Stimulated activated CD8-positive, alpha-beta memory T cell treated with anti-CD3 and anti-CD28 coated beads, Interleukin-12 subunit alpha, Interleukin-12 subunit beta, amount 100 ng/mL, for 1 hour (primary cell): ENCODE measurements around the gene KRTAP20-1.

Source experiments
- DNase-seq: peaks from one replicate; pipeline ENCODE4 v3.0.0-alpha.2; 2020; ENCODE audit warnings: low read depth

The KRTAP20-1 gene, protein sequence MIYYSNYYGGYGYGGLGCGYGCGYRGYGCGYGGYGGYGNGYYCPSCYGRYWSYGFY

GRCh38 chr21:30616125-30616524 lies at the start of gene KRTAP20-1:
KRTAP20-1 (plus strand) TSS chr21:30616425; CDS start chr21:30616455, 30 bp downstream.
- no peak for DNase-seq

DNA sequence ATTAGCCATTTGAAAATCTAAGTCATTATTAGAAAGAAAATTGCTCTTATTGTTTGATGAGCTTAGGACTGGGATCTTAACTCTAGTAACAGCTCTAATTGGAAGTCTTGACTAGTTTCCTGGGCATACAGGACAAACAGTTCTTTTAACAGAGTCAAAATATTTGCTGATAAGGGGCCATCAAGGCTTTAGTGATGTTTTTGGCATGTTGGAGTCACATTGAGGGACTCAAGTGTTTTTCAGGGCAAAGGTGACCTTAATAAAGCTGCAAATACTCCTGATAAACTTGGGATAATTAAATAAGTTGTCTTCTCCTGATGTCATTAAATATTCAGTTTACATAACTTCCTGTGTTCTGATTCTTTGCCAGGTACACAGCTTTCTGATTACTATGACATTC lies 48.6 kb upstream of the KRTAP20-1 start:
- no peak for DNase-seq

DNA sequence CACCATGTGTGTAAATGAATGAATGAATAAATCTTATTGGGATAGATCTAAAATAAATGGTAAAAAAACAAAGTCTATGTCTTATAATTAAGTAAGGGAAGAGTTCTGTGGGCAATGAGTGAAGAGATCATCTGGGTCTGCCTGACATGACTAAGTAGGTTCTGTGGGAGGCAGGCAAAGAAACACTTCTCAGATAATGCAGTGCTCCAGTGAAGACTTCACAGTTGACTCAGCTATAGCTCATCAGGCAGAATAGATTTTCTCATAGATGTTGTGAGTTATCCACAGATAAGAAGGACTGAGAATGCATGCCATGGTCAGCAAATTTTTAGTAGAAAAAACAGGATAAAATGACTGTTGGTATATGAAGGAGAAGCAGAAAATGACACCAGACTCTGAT lies 38.5 kb upstream of the KRTAP20-1 start:
- DNase-seq = no peak

DNA sequence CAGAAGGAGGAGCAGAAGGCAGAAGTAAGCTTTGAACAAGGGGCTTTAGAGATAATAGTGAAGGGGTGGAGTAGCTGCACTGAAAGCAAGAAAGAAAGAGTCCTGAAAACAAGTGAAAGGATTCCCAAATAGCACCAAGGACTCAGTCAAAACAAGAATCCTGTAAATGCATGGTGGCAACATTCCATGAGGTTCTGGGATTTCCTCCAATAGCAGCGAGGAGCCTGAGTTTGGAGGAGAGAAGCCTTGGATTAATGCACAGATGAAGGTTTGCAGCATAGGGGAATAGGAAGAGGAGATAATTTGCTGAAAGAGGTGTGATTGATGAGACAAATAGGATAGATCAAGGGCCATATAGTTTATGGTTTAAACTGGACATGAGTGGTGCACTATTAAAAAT lies 36.9 kb upstream of the KRTAP20-1 start:
- DNase-seq = no peak

DNA sequence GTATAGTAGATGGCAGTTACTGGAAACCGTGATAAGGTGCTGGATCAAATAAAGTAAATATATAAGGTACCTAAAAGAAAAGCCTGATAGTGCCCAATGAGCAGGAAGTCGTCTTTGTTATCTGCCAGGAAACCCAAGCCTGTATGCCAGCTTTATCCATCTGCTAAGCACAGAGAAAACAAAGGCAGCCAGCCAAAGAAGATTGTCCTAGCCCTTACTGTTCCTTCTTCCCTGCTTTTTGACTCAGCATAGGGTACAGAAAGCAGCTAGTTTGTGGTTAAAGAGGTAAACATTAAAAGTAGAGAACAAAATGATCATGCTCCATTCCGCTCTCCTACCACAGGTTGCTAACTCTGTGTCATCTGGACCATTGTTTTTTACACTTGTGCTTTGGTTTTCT lies 36.1 kb upstream of the KRTAP20-1 start:
- no peak for DNase-seq

DNA sequence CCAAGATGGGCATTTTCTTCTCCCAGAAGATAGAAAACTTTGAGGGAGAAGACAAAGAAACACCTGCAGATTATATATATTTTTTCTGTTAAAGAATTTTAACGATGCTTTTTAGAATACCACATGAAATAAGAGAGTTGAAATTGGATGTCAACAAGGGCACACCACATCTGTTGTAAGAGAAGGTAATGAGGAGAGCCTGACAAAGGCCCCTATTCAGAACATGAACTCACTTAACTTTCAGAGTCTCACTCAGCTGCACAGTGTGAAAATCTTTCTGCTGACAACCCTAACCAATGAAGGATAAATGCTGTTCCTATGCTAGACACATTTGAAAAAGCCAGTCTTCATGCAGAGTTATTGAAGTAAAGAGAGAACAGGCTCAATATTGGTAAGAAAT lies 33.4 kb upstream of the KRTAP20-1 start:
- DNase-seq = no peak

GRCh38 chr21:30590297-30590696 lies 25.9 kb upstream of the KRTAP20-1 start, which contains the start of gene KRTAP22-2:
KRTAP22-2 (minus strand) TSS chr21:30590397.
- no peak for DNase-seq

DNA sequence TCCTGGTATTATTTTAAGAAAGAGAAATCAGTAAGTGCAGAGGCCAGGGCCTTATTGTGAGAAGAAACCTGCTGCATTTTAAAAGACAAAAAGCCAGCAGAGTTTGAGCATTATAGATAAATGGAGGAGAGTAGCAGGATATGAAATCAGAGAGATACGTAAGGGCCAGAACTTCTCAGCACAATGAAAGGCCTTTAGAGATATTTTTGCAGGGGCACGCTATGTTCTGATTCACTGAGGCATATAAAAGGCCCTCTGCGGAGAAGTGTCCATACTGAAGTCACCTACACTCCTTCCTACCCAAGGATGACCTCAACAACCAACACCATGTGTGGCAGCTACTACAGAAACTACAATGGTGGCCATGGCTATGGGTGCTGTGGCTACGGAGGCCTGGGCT lies 24.1 kb upstream of the KRTAP20-1 start, which contains the start of gene KRTAP6-3:
TSS of gene KRTAP6-3 (plus strand) at position 301 of the 400 bp plus-strand sequence. CDS start at position 307, 6 bp downstream.
- DNase-seq = no peak

- no peak for DNase-seq
Measured at GRCh38 chr21:30598802-30599201, 17.4 kb upstream of the KRTAP20-1 start, which contains the start of gene KRTAP6-2. KRTAP6-2 (minus strand) TSS chr21:30598902; CDS start chr21:30598874, 28 bp downstream.

- DNase-seq = no peak
Measured at GRCh38 chr21:30600787-30601186, 15.4 kb upstream of the KRTAP20-1 start, which contains the start of gene KRTAP22-1. KRTAP22-1 (plus strand) TSS chr21:30601087.

- no peak for DNase-seq
Measured at GRCh38 chr21:30605968-30606367, 10.3 kb upstream of the KRTAP20-1 start.

DNA sequence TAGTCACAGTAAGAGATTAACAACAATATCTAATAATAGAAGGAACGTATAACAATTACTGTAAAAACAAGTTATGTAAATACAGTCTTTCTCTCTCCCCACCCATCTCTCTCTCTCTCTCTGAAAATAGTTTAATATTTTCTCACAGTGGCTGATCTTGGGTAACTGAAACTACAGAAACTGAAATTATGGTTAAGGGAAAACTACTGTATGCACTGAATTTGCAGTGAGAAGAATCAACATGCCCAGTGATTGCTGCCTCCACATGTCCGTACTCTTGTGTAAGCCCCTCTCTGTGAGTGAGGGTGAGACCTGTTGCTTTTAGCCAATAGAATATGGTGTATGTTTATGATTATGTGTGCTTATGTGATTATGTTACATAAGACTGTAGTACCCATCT lies 4.1 kb upstream of the KRTAP20-1 start:
- DNase-seq = no peak

GRCh38 chr21:30613836-30614235 lies 2.4 kb upstream of the KRTAP20-1 start, which contains the start of gene KRTAP6-1:
KRTAP6-1 (minus strand) TSS chr21:30613930; CDS start chr21:30613904, 26 bp downstream.
- DNase-seq = no peak

- no peak for DNase-seq
Measured at GRCh38 chr21:30615199-30615598, 1.0 kb upstream of the KRTAP20-1 start.

GRCh38 chr21:30620080-30620479 lies 3.9 kb downstream of the KRTAP20-1 start:
- DNase-seq = no peak

DNA sequence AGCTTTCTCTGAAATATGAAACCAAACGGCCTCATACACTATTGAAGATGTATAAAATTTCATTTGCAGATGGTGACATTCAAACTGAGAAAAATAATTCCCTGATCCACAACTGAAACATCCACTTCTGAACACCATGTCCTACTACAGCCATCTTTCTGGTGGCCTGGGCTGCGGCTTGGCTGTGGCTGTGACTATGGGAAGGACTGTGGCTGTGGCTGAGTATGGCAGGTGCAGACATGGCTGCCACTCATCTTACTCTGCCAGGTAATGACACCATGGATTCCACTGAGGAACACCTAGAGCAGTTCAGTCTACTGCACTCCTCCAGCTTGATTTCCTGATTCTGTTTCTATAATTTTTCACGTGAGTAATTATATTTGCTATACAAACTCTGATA lies 4.3 kb downstream of the KRTAP20-1 start, which contains the start of gene KRTAP20-4:
TSS of gene KRTAP20-4 (plus strand) at position 106 of the 400 bp plus-strand sequence.
- DNase-seq = no peak

- DNase-seq = no peak
Measured at GRCh38 chr21:30623362-30623761, 7.1 kb downstream of the KRTAP20-1 start.

- no peak for DNase-seq
Measured at GRCh38 chr21:30625449-30626165, 9.4 kb downstream of the KRTAP20-1 start.

GRCh38 chr21:30628109-30628508 lies 11.9 kb downstream of the KRTAP20-1 start:
- no peak for DNase-seq

DNA sequence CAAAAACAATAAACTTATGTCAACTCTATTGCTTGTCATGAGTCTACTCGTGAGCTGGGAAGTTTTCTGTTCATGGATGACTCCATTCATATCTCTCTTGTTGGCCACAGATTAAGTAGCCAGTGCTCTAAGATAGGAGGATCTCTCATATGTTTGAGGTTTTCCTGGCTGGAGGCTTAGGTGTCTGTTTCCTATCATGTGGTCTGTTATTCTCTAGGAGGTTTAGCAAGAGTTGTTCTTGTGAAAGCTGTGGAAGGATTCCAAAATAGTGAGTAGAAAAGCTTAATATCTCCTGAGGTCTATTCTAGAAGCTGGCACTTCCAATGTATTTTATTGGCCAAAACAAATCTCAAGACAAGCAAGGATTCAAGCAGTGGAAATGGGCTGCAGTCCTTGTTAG lies 13.0 kb downstream of the KRTAP20-1 start:
- DNase-seq = no peak

DNA sequence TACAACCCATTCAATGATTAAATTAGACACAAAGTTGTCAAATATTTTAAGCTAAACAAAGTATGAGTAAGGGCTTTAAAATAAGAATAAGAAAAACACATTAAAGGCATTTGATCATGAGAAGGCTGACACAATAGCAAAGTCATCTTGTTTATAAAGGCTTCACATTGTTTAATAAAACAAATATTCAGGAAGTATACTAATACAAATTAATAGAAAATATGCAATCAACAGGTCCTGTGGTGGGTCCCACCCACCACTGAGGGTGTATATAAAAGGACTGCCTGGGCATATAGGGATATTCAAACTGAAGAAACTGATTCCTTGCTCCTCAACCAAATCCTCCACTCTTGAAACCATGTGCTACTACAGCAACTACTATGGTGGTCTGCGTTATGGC lies 18.7 kb downstream of the KRTAP20-1 start, which contains the start of gene KRTAP20-2:
TSS of gene KRTAP20-2 (plus strand) at position 301 of the 400 bp plus-strand sequence. CDS start at position 359, 58 bp downstream.
- no peak for DNase-seq

GRCh38 chr21:30638686-30639085 lies 22.5 kb downstream of the KRTAP20-1 start:
- no peak for DNase-seq

GRCh38 chr21:30642564-30642963 lies 26.3 kb downstream of the KRTAP20-1 start, which contains the start of gene KRTAP20-3:
KRTAP20-3 (plus strand) TSS chr21:30642864.
- DNase-seq = no peak
